AML-193 (cell line): Measurements from ENCODE around the gene ARRDC2.
"Not testable (repeated sequence)": the region's sequence is repeated elsewhere in the genome, so short reads cannot be mapped to it uniquely, and the experiment has no call there.

ENCODE experiments used
- DNase-seq, 2 experiments: peaks; one replicate each; lab custom pipeline; 2025; lab: John Stamatoyannopoulos, UW

The ARRDC2 gene

GRCh38 chr19:18007917-18008673 is at the start of gene ARRDC2:
ARRDC2 (plus strand) TSS chr19:18008170; CDS start chr19:18008311, 141 bp downstream.
- DNase-seq: peak; percentile 79 to 85

- DNase-seq: no peak
Observed at GRCh38 chr19:17963936-17964691, 43.9 kb upstream of the ARRDC2 start.

- DNase-seq: no peak
Observed at GRCh38 chr19:17965370-17966128, 42.4 kb upstream of the ARRDC2 start.

GRCh38 chr19:17966129-17966483 is 41.9 kb upstream of the ARRDC2 start:
- DNase-seq: no peak

- no peak for DNase-seq
Observed at GRCh38 chr19:17966550-17967256, 41.3 kb upstream of the ARRDC2 start, which contains the start of gene KCNN1. KCNN1 (plus strand) TSS chr19:17967107; CDS start chr19:17973889, 6,782 bp downstream.

GRCh38 chr19:17967257-17968051 is 40.5 kb upstream of the ARRDC2 start:
- no peak for DNase-seq

GRCh38 chr19:17968362-17968761 is 39.6 kb upstream of the ARRDC2 start:
- no peak for DNase-seq

GRCh38 chr19:17969096-17969792 is 38.7 kb upstream of the ARRDC2 start:
- no peak for DNase-seq

GRCh38 chr19:17972230-17972629 is 35.7 kb upstream of the ARRDC2 start:
- DNase-seq: no peak

GRCh38 chr19:17973759-17974158 is 34.2 kb upstream of the ARRDC2 start:
- no peak for DNase-seq

- no peak for DNase-seq
Observed at GRCh38 chr19:17974551-17974950, 33.4 kb upstream of the ARRDC2 start.

- DNase-seq: no peak
Observed at GRCh38 chr19:17975032-17975431, 32.9 kb upstream of the ARRDC2 start.

- DNase-seq: no peak
Observed at GRCh38 chr19:17977021-17977420, 30.9 kb upstream of the ARRDC2 start.

GRCh38 chr19:17977488-17977887 is 30.5 kb upstream of the ARRDC2 start:
- no peak for DNase-seq

GRCh38 chr19:17981611-17982010 is 26.4 kb upstream of the ARRDC2 start:
- no peak for DNase-seq

GRCh38 chr19:17982430-17982829 is 25.5 kb upstream of the ARRDC2 start:
- no peak for DNase-seq

GRCh38 chr19:17985037-17985818 is 22.7 kb upstream of the ARRDC2 start:
- DNase-seq: no peak

GRCh38 chr19:17986569-17986968 is 21.4 kb upstream of the ARRDC2 start:
- DNase-seq: not testable (repeated sequence)

- no peak for DNase-seq
Observed at GRCh38 chr19:17988161-17988560, 19.8 kb upstream of the ARRDC2 start.
